Astrocyte (in vitro differentiated cells and primary cell): Measurements from ENCODE around the gene CCDC38. TPM values are rescaled to one million over a fixed set of nuclear protein-coding genes. Genes with fewer than 3 reads are reported as not detected.

Experiments used
- DNase-seq: peaks from one replicate; pipeline ENCODE4 v3.0.0-alpha.2; 2010; ENCODE audit warnings: low read depth
- FAIRE-seq: peaks from 2 replicates; lab custom pipeline; 2011; peaks lifted over from hg19 to GRCh38; lab: Jason Lieb, UNC
- H2AFZ ChIP-seq: 2 replicates; pipeline ENCODE4 v1.6.0; 2012; ENCODE audit warnings: low read depth, low read length, inconsistent platforms
- H3K27ac ChIP-seq: 2 replicates; pipeline ENCODE4 v1.5.1; 2011; ENCODE audit warnings: low read depth, low read length, inconsistent platforms
- H3K27me3 ChIP-seq: 2 replicates; pipeline ENCODE4 v1.6.0; 2011; ENCODE audit warnings: low read length, inconsistent platforms; ENCODE audit not compliant: insufficient read depth
- H3K36me3 ChIP-seq: 2 replicates; pipeline ENCODE4 v1.5.1; 2011; ENCODE audit warnings: low read length, inconsistent platforms; ENCODE audit not compliant: insufficient read depth
- H3K4me1 ChIP-seq: 2 replicates; pipeline ENCODE4 v1.5.1; 2011; ENCODE audit warnings: low read length, inconsistent platforms; ENCODE audit not compliant: insufficient read depth
- H3K4me2 ChIP-seq: 2 replicates; pipeline ENCODE4 v1.6.0; 2012; ENCODE audit warnings: low read length, inconsistent platforms
- H3K4me3 ChIP-seq: 2 replicates; pipeline ENCODE4 v1.5.1; 2011; ENCODE audit warnings: low read depth, mild to moderate bottlenecking, low read length, inconsistent platforms; ENCODE audit not compliant: insufficient read depth
- H3K79me2 ChIP-seq: 2 replicates; pipeline ENCODE4 v1.6.0; 2012; ENCODE audit warnings: mild to moderate bottlenecking, low read length, inconsistent platforms; ENCODE audit not compliant: insufficient read depth
- H3K9ac ChIP-seq: 2 replicates; pipeline ENCODE4 v1.6.0; 2012; ENCODE audit warnings: mild to moderate bottlenecking, low read length, inconsistent platforms
- H3K9me3 ChIP-seq: 2 replicates; pipeline ENCODE4 v1.5.1; 2012; ENCODE audit warnings: low read depth, mild to moderate bottlenecking, low read length, inconsistent platforms; ENCODE audit not compliant: insufficient read depth
- H4K20me1 ChIP-seq: 2 replicates; pipeline ENCODE4 v1.6.0; 2012; ENCODE audit warnings: low read length, inconsistent platforms; ENCODE audit not compliant: insufficient read depth
- H3K27ac Mint-ChIP-seq: one replicate; pipeline ENCODE4 v1.8.0; 2021; ENCODE audit warnings: mild to moderate bottlenecking, mixed read lengths; ENCODE audit not compliant: unreplicated experiment
- H3K27me3 Mint-ChIP-seq: one replicate; pipeline ENCODE4 v1.8.0; 2021; ENCODE audit warnings: low read depth, mixed read lengths; ENCODE audit not compliant: unreplicated experiment
- H3K36me3 Mint-ChIP-seq: one replicate; pipeline ENCODE4 v1.8.0; 2021; ENCODE audit warnings: low read depth, mixed read lengths; ENCODE audit not compliant: unreplicated experiment
- H3K4me1 Mint-ChIP-seq: one replicate; pipeline ENCODE4 v1.8.0; 2021; ENCODE audit warnings: low read depth, mixed read lengths; ENCODE audit not compliant: unreplicated experiment
- H3K4me3 Mint-ChIP-seq: one replicate; pipeline ENCODE4 v1.8.0; 2021; ENCODE audit warnings: mild to moderate bottlenecking, moderate library complexity, mixed read lengths; ENCODE audit not compliant: unreplicated experiment
- H3K9me3 Mint-ChIP-seq: one replicate; pipeline ENCODE4 v1.8.0; 2021; ENCODE audit warnings: mild to moderate bottlenecking, mixed read lengths; ENCODE audit not compliant: unreplicated experiment
- EZH2 ChIP-seq: IDR thresholded peaks from 2 replicates; pipeline ENCODE4 v1.6.1; 2012; ENCODE audit warnings: mild to moderate bottlenecking, low read length, inconsistent platforms; ENCODE audit not compliant: insufficient read depth
- total RNA-seq: library from RNA; stranded (reverse); gene quantifications from 2 replicates; pipeline ENCODE4 v1.2.1, GENCODE V29; 2021
- TF ChIP-seq, protein P1 (sequence below): IDR thresholded peaks from 2 replicates; pipeline ENCODE4 v1.5.1; 2011; ENCODE audit warnings: low read depth, mild to moderate bottlenecking, inconsistent platforms, low read length, moderate library complexity; ENCODE audit not compliant: insufficient read depth

The CCDC38 gene
- total RNA-seq, 1 donor from 2014 or later = 0.07 TPM

DNA sequence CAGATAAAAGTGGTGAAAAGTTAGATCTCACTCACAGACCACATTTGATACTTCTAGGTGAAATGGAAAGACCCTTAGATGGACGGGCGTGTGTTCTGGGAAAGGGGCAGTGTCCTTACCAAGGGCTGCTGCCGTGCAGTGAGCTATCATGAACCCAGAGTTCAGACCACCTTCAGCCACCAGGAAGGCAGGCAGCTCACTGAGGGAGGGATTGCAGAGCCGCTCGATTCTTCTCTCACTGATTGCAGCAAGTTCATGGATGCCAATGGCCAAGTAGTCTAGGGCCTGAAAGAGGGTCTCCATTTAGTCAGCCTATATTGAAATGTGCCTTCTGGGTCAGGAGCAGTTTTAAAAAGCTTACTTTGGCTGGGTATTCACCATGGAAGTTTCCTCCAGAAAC lies 38.0 kb upstream of the CCDC38 start:
- no peaks in the 10 kb centered on the region for H3K79me2 ChIP-seq
- H3K27ac ChIP-seq = no peak overlapping the region
- H2AFZ ChIP-seq = no peak overlapping the region
- no peak for FAIRE-seq
- no peaks in the 10 kb centered on the region for H3K4me1 ChIP-seq
- H3K9me3 ChIP-seq = peaks cover 2% of the 10 kb centered on the region
- H3K27me3 ChIP-seq = no peaks in the 10 kb centered on the region
- no peaks in the 10 kb centered on the region for H4K20me1 ChIP-seq
- DNase-seq = no peak
- no peak overlapping the region for H3K9ac ChIP-seq
- no peak overlapping the region for H3K4me2 ChIP-seq
- Mint-ChIP-seq H3K4me3 (no peak overlapping the region), H3K4me1 (peaks cover 7% of the 10 kb centered on the region), H3K27me3 (no peaks in the 10 kb centered on the region), H3K36me3 (peaks cover 2% of the 10 kb centered on the region), H3K9me3 (peaks cover 3% of the 10 kb centered on the region), H3K27ac (no peak overlapping the region)
- no peak overlapping the region for H3K4me3 ChIP-seq
- no peak for TF ChIP-seq EZH2
- TF ChIP-seq, protein P1, sequence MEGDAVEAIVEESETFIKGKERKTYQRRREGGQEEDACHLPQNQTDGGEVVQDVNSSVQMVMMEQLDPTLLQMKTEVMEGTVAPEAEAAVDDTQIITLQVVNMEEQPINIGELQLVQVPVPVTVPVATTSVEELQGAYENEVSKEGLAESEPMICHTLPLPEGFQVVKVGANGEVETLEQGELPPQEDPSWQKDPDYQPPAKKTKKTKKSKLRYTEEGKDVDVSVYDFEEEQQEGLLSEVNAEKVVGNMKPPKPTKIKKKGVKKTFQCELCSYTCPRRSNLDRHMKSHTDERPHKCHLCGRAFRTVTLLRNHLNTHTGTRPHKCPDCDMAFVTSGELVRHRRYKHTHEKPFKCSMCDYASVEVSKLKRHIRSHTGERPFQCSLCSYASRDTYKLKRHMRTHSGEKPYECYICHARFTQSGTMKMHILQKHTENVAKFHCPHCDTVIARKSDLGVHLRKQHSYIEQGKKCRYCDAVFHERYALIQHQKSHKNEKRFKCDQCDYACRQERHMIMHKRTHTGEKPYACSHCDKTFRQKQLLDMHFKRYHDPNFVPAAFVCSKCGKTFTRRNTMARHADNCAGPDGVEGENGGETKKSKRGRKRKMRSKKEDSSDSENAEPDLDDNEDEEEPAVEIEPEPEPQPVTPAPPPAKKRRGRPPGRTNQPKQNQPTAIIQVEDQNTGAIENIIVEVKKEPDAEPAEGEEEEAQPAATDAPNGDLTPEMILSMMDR = no peak
- H3K36me3 ChIP-seq = no peaks in the 10 kb centered on the region

DNA sequence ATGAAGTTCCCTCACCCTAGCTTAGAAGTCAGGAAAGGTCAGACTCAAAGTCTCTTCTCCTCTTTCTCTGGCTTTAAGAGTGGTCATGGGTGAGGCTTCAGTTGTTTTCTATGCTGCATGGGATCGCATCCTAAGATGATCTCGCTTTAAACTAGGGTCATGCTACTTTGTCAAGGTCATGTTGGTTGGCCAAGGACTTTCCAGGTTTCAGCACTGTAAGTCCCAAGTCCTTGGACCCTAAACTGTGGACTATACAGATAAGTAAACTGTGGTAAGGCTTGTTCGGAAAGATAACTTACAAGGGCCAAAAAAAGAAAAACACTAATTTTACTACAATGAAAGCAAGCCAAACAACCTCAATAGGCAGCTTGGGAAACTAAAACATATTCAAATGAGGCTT lies 36.4 kb upstream of the CCDC38 start:
- Histone ChIP-seq H3K9me3 (peaks cover 2% of the 10 kb centered on the region), H3K4me1 (no peaks in the 10 kb centered on the region), H3K4me3 (no peak overlapping the region), H2AFZ (no peak overlapping the region), H3K27me3 (peaks cover 3% of the 10 kb centered on the region), H3K4me2 (no peak overlapping the region), H3K79me2 (no peaks in the 10 kb centered on the region), H3K27ac (no peak overlapping the region), H3K9ac (no peak overlapping the region), H3K36me3 (no peaks in the 10 kb centered on the region), H4K20me1 (no peaks in the 10 kb centered on the region)
- FAIRE-seq (no peak), DNase-seq (no peak)
- Mint-ChIP-seq H3K4me3 (no peak overlapping the region), H3K27me3 (no peaks in the 10 kb centered on the region), H3K27ac (no peak overlapping the region), H3K4me1 (peaks cover 7% of the 10 kb centered on the region), H3K36me3 (peaks cover 2% of the 10 kb centered on the region), H3K9me3 (peaks cover 3% of the 10 kb centered on the region)
- TF ChIP-seq, protein P1 = no peak
- no peak for TF ChIP-seq EZH2

DNA sequence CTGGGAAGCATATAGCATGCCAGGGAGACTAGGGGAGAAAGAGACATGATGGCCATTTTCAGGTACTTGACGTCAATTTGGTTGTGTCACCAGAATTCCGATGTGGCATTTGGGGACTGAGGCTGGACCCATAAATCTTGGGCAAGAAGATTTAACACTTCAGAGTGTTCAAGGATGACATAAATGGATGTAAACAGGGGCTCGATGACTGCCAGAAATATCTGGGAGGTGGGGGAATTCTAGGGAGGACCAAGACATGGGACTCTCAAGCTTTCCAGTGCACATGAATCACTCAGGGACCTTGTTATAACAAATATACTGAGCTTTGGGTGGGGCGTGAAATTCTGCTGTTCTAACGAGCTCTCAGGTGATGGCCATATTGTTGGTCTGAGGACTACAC lies 35.9 kb upstream of the CCDC38 start:
- FAIRE-seq = no peak
- H3K4me1 Mint-ChIP-seq = peaks cover 7% of the 10 kb centered on the region

More for the DNA sequence above, 35.9 kb upstream of the CCDC38 start:
- Histone ChIP-seq H3K36me3 (no peaks in the 10 kb centered on the region), H2AFZ (no peak overlapping the region), H3K4me3 (no peak overlapping the region), H3K9me3 (peaks cover 2% of the 10 kb centered on the region), H4K20me1 (no peaks in the 10 kb centered on the region), H3K27me3 (peaks cover 3% of the 10 kb centered on the region), H3K9ac (no peak overlapping the region), H3K79me2 (no peaks in the 10 kb centered on the region), H3K4me1 (no peaks in the 10 kb centered on the region), H3K27ac (no peak overlapping the region), H3K4me2 (no peak overlapping the region)
- H3K4me3 Mint-ChIP-seq = no peak overlapping the region
- H3K27me3 Mint-ChIP-seq = no peaks in the 10 kb centered on the region
- H3K36me3 Mint-ChIP-seq = peaks cover 2% of the 10 kb centered on the region
- H3K9me3 Mint-ChIP-seq = peaks cover 3% of the 10 kb centered on the region
- no peak overlapping the region for H3K27ac Mint-ChIP-seq
- no peak for DNase-seq
- TF ChIP-seq EZH2 = no peak
